ENCODE data around the gene HOXA1.

The HOXA1 gene

GRCh38 chr7:27104341-27105058 lies 8.7 kb upstream of the HOXA1 start:
- no peak for TF ChIP-seq TAF1 (IDR thresholded peaks at IDR 0.05; ENCODE audit: borderline replicate concordance, insufficient read depth, low read length)
- TF ChIP-seq REST (IDR thresholded peaks at IDR 0.05; ENCODE audit: insufficient read depth in 1 of 2, low read depth in 2 of 2, low read length in 2 of 2) = no peak
- TF ChIP-seq FOXP2 (optimal IDR thresholded peaks at IDR 0.05; ENCODE audit: borderline replicate concordance, extremely low read depth, extremely low read length, insufficient read depth) = no peak
- no peak for TF ChIP-seq POLR2AphosphoS5 (IDR thresholded peaks at IDR 0.05; ENCODE audit: low read depth, low read length)
- no peak for TF ChIP-seq SIN3A (IDR thresholded peaks at IDR 0.05; ENCODE audit: borderline replicate concordance, insufficient read depth, low read length)

- TF ChIP-seq REST (IDR thresholded peaks at IDR 0.05; ENCODE audit: insufficient read depth in 1 of 2, low read depth in 2 of 2, low read length in 2 of 2) (no peak), TAF1 (IDR thresholded peaks at IDR 0.05; ENCODE audit: borderline replicate concordance, insufficient read depth, low read length) (no peak), FOXP2 (optimal IDR thresholded peaks at IDR 0.05; ENCODE audit: borderline replicate concordance, extremely low read depth, extremely low read length, insufficient read depth) (no peak), POLR2AphosphoS5 (IDR thresholded peaks at IDR 0.05; ENCODE audit: low read depth, low read length) (no peak), SIN3A (IDR thresholded peaks at IDR 0.05; ENCODE audit: borderline replicate concordance, insufficient read depth, low read length) (no peak)
Observed at GRCh38 chr7:27103489-27104226, 7.9 kb upstream of the HOXA1 start.

- no peak for TF ChIP-seq TAF1 (IDR thresholded peaks at IDR 0.05; ENCODE audit: borderline replicate concordance, insufficient read depth, low read length)
- TF ChIP-seq POLR2AphosphoS5 (IDR thresholded peaks at IDR 0.05; ENCODE audit: low read depth, low read length) = no peak
- TF ChIP-seq FOXP2 (optimal IDR thresholded peaks at IDR 0.05; ENCODE audit: borderline replicate concordance, extremely low read depth, extremely low read length, insufficient read depth) = no peak
- TF ChIP-seq REST (IDR thresholded peaks at IDR 0.05; ENCODE audit: insufficient read depth in 1 of 2, low read depth in 2 of 2, low read length in 2 of 2) = no peak
Observed at GRCh38 chr7:27102581-27103442, 7.0 kb upstream of the HOXA1 start, which contains the start of gene HOXA2. HOXA2 (minus strand) TSS chr7:27102683; CDS start chr7:27102500, 183 bp downstream.

DNA sequence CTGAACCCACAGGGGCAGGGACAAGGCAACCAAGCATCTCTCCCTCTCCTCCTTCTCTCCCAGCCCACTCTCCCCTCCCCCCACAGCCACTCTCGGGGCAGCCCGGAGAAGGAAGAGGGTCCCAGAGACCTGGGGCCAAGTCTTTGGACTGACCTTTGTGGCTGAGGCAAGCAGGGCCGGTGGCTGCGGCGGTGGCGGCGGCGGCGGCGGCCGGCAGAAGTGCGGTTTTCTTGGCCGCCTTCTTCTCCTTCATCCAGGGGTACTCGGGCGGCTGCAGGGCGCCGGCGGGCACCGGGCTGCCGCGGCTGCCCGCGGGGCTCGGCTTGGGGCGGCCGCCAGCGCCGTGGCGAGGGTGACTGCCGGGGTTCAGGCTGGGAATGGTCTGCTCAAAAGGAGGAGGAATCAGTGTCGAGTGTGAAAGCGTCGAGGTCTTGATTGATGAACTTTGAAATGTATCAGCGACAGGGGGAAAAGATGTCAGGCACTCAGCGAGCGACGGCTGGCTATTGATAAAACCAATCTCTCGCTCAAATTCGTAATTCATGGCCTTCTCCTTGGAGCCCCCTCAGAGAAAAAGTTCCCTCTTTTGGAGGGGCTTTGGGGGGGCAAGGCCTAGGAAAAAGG lies 6.3 kb upstream of the HOXA1 start:
- no peak for TF ChIP-seq FOXP2 (optimal IDR thresholded peaks at IDR 0.05; ENCODE audit: borderline replicate concordance, extremely low read depth, extremely low read length, insufficient read depth)
- no peak for TF ChIP-seq REST (IDR thresholded peaks at IDR 0.05; ENCODE audit: insufficient read depth in 1 of 2, low read depth in 2 of 2, low read length in 2 of 2)
- TF ChIP-seq POLR2AphosphoS5 (IDR thresholded peaks at IDR 0.05; ENCODE audit: low read depth, low read length) = no peak
- no peak for TF ChIP-seq SIN3A (IDR thresholded peaks at IDR 0.05; ENCODE audit: borderline replicate concordance, insufficient read depth, low read length)
- no peak for TF ChIP-seq TAF1 (IDR thresholded peaks at IDR 0.05; ENCODE audit: borderline replicate concordance, insufficient read depth, low read length)
